Urothelium cell line (cell line): ENCODE data around the gene PDIA6.
A peak's percentile ranks its signal among the peaks of the same experiment; 100 is the strongest.
"Not testable (repeated sequence)": the region's sequence is repeated elsewhere in the genome, so short reads cannot be mapped to it uniquely, and the experiment has no call there.

Experiments
- DNase-seq: peaks from one replicate; pipeline ENCODE4 v3.0.0; 2011; ENCODE audit warnings: low spot score, mixed read lengths
- FAIRE-seq: peaks from 2 replicates; lab custom pipeline; 2011; peaks lifted over from hg19 to GRCh38; lab: Jason Lieb, UNC

Gene PDIA6

GRCh38 chr2:10833021-10833420, 20.4 kb upstream of the PDIA6 start:
- DNase-seq (no peak), FAIRE-seq (no peak)

GRCh38 chr2:10832203-10832936, 19.8 kb upstream of the PDIA6 start:
- FAIRE-seq, result peak; percentile 74
- peak; percentile 93 for DNase-seq

GRCh38 chr2:10831400-10831985, 18.9 kb upstream of the PDIA6 start:
- FAIRE-seq, result no peak
- DNase-seq, result no peak

- no peak for DNase-seq
- FAIRE-seq, result no peak
These were observed 18.2 kb upstream of the PDIA6 start for GRCh38 chr2:10830641-10831399.

GRCh38 chr2:10830203-10830602, 17.6 kb upstream of the PDIA6 start:
- DNase-seq (no peak), FAIRE-seq (no peak)

- no peak for DNase-seq
- no peak for FAIRE-seq
These were observed 16.7 kb upstream of the PDIA6 start for GRCh38 chr2:10829299-10829698.

- DNase-seq (no peak), FAIRE-seq (no peak)
These were observed 15.8 kb upstream of the PDIA6 start for GRCh38 chr2:10828346-10828745.

GRCh38 chr2:10826625-10827024, 14.0 kb upstream of the PDIA6 start:
- DNase-seq (no peak), FAIRE-seq (no peak)

- FAIRE-seq (no peak), DNase-seq (no peak)
These were observed 13.4 kb upstream of the PDIA6 start for GRCh38 chr2:10826026-10826425.

- FAIRE-seq (no peak), DNase-seq (no peak)
These were observed 11.6 kb upstream of the PDIA6 start for GRCh38 chr2:10824191-10824590.

GRCh38 chr2:10820978-10821695, 8.6 kb upstream of the PDIA6 start:
- FAIRE-seq, result no peak
- DNase-seq, result no peak

GRCh38 chr2:10820562-10820961, 8.0 kb upstream of the PDIA6 start:
- no peak for FAIRE-seq
- DNase-seq, result no peak

GRCh38 chr2:10819714-10820314, 7.2 kb upstream of the PDIA6 start:
- no peak for DNase-seq
- no peak for FAIRE-seq

GRCh38 chr2:10818984-10819383, 6.4 kb upstream of the PDIA6 start:
- FAIRE-seq, result no peak
- DNase-seq, result no peak

- not testable (repeated sequence) for FAIRE-seq
These were observed 5.7 kb upstream of the PDIA6 start for GRCh38 chr2:10818305-10818704.

GRCh38 chr2:10817413-10817812, 4.8 kb upstream of the PDIA6 start:
- peak; percentile 47 for DNase-seq
- FAIRE-seq, result no peak

More at GRCh38 chr2:10818305-10818704, 5.7 kb upstream of the PDIA6 start:
- not testable (repeated sequence) for DNase-seq

GRCh38 chr2:10814571-10815331, 2.2 kb upstream of the PDIA6 start:
- FAIRE-seq (no peak), DNase-seq (no peak)

- no peak for DNase-seq
- no peak for FAIRE-seq
These were observed 1.6 kb upstream of the PDIA6 start for GRCh38 chr2:10814142-10814541.

- DNase-seq, FAIRE-seq: not testable (repeated sequence)
These were observed 866 bp upstream of the PDIA6 start for GRCh38 chr2:10813163-10814138.
